Measurements from ENCODE around the gene HSD17B2.
"Not testable (repeated sequence)": the region's sequence is repeated elsewhere in the genome, so short reads cannot be mapped to it uniquely, and the experiment has no call there.

The HSD17B2 gene

DNA sequence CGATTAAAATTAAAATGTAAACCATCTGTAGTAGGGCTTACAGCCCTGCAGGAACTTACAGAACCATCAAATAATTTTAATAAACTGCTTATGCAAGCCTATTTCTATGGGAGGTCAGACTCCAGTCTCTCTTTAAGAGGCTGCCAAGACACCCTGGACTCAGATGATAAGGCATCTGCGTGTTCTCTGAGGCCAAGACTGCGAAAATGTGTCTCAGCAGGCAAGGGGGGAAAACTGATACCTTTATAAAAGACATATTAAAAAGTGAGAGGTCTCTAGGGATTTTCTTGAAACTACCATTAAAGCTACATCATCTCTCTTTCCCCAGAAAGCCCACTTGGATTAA, 102.7 kb downstream of the HSD17B2 start:
- DNase-seq: no peak

DNA sequence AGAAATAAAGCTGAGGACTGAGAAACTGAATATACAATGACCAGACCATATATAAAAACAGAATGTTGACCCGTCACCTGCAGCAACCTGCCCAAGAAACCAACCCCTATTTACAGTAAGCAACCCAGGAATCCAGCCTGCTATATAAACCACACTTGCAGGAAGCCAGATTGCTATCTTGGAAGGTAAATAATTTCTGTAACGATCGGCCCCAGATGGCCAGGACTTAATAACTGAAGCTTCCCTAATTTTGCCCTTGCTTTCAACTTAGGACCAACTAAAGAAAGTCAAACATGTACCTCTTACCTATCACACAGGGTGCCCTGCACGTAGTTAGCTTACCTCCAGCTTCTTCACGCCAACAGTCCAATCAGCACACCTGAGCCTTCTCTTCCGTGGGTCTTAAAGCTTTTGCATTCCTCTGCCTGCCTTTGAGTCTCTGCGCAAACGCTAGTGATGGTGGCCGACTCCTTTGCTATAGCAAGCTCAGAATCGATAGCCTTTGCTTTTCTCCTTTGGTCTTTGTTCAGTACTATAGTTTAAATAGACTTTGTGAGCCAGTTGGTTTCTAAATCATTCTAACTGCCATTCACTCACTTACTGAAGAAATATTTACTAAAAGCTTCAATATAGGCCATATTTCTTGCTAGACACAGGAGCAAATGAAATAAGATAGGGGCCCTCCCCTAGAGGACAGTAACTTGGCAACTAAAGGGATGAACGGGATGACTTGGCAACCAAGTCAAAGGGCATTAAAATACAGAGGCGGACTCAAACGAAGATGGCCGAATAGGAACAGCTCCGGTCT, 103.6 kb downstream of the HSD17B2 start:
- DNase-seq: no peak

DNA sequence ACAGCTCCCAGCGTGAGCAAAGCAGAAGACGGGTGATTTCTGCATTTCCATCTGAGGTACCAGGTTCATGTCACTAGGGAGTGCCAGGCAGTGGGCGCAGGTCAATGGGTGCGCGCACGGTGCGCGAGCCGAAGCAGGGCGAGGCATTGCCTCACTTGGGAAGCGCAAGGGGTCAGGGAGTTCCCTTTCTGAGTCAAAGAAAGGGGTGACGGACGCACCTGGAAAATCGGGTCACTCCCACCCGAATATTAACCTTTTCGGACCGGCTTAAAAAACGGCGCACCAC, 104.2 kb downstream of the HSD17B2 start:
- DNase-seq: not testable (repeated sequence)

DNA sequence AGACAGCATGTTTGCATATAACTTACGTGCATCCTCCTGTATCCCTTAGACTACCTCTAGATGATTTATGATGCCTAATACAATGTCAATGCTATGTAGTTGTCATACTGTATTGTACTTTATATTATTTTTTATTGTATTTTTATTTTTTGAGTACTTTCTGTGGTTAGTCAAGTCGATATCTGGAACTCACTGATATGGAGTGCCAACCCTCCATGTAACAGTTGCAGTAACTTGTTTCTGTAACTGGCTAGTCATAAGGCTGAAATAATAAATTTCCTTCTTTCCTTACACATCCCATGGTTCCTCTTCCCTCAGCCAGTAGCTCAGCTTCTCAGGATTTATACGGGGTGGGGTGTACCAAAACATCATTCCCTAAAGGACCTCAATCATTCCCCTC, 111.5 kb downstream of the HSD17B2 start:
- no peak for DNase-seq

DNA sequence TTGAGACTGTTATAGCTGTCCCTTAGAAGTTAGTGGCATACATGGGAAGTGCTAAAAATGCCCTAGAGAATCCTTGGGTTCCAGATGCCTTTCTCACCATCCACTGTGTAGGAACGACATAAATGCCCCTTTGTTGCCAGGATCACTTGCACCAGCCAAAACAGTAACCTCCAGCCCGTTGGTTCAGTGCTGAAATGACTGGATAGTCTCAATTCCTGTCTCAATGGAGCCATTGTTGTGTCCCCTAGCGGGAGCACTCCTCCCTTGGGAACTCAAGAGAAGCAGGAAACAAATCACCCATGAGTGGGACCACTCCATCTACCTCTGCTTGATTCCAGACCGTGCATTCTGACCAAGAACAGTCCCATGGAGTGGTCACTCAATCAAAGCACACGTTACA, 111.9 kb downstream of the HSD17B2 start:
- no peak for DNase-seq

DNA sequence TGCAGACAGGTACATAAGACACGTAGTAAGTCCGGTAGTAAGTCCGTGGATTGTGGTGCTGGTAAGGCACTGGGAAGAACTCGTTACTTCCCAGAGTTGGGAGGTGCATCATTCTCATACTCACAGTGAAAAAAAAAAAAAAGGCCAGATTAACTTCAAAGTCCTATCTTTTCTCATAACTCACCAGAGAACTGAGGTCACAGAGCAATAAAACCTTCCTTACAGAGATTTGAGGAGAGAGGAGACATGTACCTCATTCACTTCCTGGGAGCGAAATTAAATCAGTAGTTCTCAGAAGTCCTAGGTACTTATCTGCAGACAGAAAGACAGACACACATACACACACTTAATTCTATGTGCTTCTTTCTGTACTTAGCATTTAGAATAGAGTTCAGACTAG, 112.5 kb downstream of the HSD17B2 start:
- DNase-seq: no peak

Data from fibroblast of upper back skin (primary cell).